ACHN (cell line): ENCODE measurements around the gene KIF4A.
"Not testable (repeated sequence)": the region's sequence is repeated elsewhere in the genome, so short reads cannot be mapped to it uniquely, and the experiment has no call there.

Experiments
- DNase-seq: peaks from one replicate; pipeline ENCODE4 v3.0.0-alpha.2; 2015
- in situ Hi-C: cut with HindIII; loops from 2 replicates; pipeline ENCODE4 v1.10.0; 2017; ENCODE audit warnings: low sequenced_read_pairs, low pct_ligation_motif_present, low pct_unique_long_range_greater_than_20kb

The KIF4A gene

GRCh38 chrX:70352496-70352895 is 62.6 kb downstream of the KIF4A start:
- in situ Hi-C loops = no loop called here
- no peak for DNase-seq

GRCh38 chrX:70353514-70353913 is 63.6 kb downstream of the KIF4A start:
- DNase-seq = no peak
- in situ Hi-C loops = no loop called here

GRCh38 chrX:70354716-70355115 is 64.8 kb downstream of the KIF4A start:
- in situ Hi-C loops = no loop called here
- DNase-seq = no peak

- DNase-seq = no peak
- in situ Hi-C loops = no loop called here
Observed at GRCh38 chrX:70359458-70359857, 69.6 kb downstream of the KIF4A start.

GRCh38 chrX:70360366-70360765 is 70.5 kb downstream of the KIF4A start:
- in situ Hi-C loops = no loop called here
- DNase-seq = no peak

GRCh38 chrX:70368731-70369130 is 78.8 kb downstream of the KIF4A start:
- in situ Hi-C loops, DNase-seq: not testable (repeated sequence)

GRCh38 chrX:70386235-70386634 is 96.3 kb downstream of the KIF4A start:
- in situ Hi-C loops = no loop called here
- no peak for DNase-seq

- in situ Hi-C loops = no loop called here
- DNase-seq = no peak
Observed at GRCh38 chrX:70398899-70399298, 109.0 kb downstream of the KIF4A start.

- DNase-seq, in situ Hi-C loops: not testable (repeated sequence)
Observed at GRCh38 chrX:70400181-70400580, 110.3 kb downstream of the KIF4A start.

- in situ Hi-C loops = no loop called here
- DNase-seq = no peak
Observed at GRCh38 chrX:70402721-70403120, 112.8 kb downstream of the KIF4A start.

GRCh38 chrX:70405003-70405402 is 115.1 kb downstream of the KIF4A start:
- in situ Hi-C loops = no loop called here
- DNase-seq = no peak

- DNase-seq = no peak
- in situ Hi-C loops = no loop called here
Observed at GRCh38 chrX:70410921-70411320, 121.0 kb downstream of the KIF4A start.

- DNase-seq = no peak
- in situ Hi-C loops = no loop called here
Observed at GRCh38 chrX:70411475-70411874, 121.6 kb downstream of the KIF4A start.

GRCh38 chrX:70421618-70422017 is 131.7 kb downstream of the KIF4A start:
- in situ Hi-C loops = no loop called here
- DNase-seq = no peak

GRCh38 chrX:70422851-70423341 is 133.0 kb downstream of the KIF4A start, which contains the start of gene GDPD2:
GDPD2 (plus strand) TSS chrX:70423314; CDS start chrX:70424985, 1,671 bp downstream.
- in situ Hi-C loops = no loop called here
- DNase-seq = peak; percentile 32

GRCh38 chrX:70423936-70424675 is 134.2 kb downstream of the KIF4A start:
- in situ Hi-C loops = no loop called here
- DNase-seq = no peak

- in situ Hi-C loops = no loop called here
- no peak for DNase-seq
Observed at GRCh38 chrX:70424801-70425200, 134.9 kb downstream of the KIF4A start.

- DNase-seq = no peak
- in situ Hi-C loops = no loop called here
Observed at GRCh38 chrX:70426286-70427278, 136.7 kb downstream of the KIF4A start.

GRCh38 chrX:70427365-70427764 is 137.5 kb downstream of the KIF4A start:
- no peak for DNase-seq
- in situ Hi-C loops = no loop called here
